HepG2 (cell line): ENCODE results near the gene KLF9. TPM values are rescaled to one million over a fixed set of nuclear protein-coding genes. Genes with fewer than 3 reads are reported as not detected.

Experiments
- ATAC-seq: fragments of 200-7000 bp; cut with Tn5 transposase; 3 replicates; pipeline ENCODE4 v1.9.1; 2020; ENCODE audit warnings: mild to moderate bottlenecking, moderate library complexity
- BruUV-seq: library from RNA; stranded (reverse); fragments of 400-500 nt; replicated peaks from 2 replicates; lab custom pipeline; 2021; lab: Mats Ljungman, UMichigan
- CTCF ChIA-PET: fragments of 300-600 bp; formaldehyde crosslinking; extraction: SDS; loops from one replicate; lab custom pipeline; 2021; ENCODE audit warnings: low total read pairs, inconsistent platforms, low intra/inter-chr PET ratio; lab: Yijun Ruan, JAX
- POLR2A ChIA-PET: fragments of 350-600 bp; sonication (Branson Sonifier 250); formaldehyde crosslinking; loops from one replicate; lab custom pipeline; 2020; ENCODE audit warnings: antibody characterized with exemption, inconsistent platforms; lab: Yijun Ruan, JAX
- DNase-seq: peaks from one replicate; pipeline ENCODE4 v3.0.0-alpha.2; 2015; ENCODE audit warnings: low spot score
- FAIRE-seq: peaks from 3 replicates; lab custom pipeline; 2011; peaks lifted over from hg19 to GRCh38; lab: Jason Lieb, UNC
- H2AFZ ChIP-seq: one replicate; pipeline ENCODE4 v1.6.1; 2011; ENCODE audit warnings: low read length, inconsistent platforms
- H3K27ac ChIP-seq: fragments of 300-600 bp; 3 replicates; pipeline ENCODE4 v1.8.0; 2011; ENCODE audit warnings: mixed run types, mild to moderate bottlenecking, mixed read lengths, low read length, inconsistent platforms; ENCODE audit not compliant: insufficient read depth; ENCODE audit errors: extremely low read length
- H3K27me3 ChIP-seq, 2 experiments: fragments of 200-600 bp in 1 of 2; 2 replicates in 1 of 2; 3 replicates in 1 of 2; pipeline versions ENCODE4 v1.6.0 to v1.8.0; 2011; ENCODE audit warnings: low read length in 2 of 2, mild to moderate bottlenecking in 2 of 2, moderate library complexity in 2 of 2, inconsistent platforms in 1 of 2; ENCODE audit not compliant: insufficient read depth in 2 of 2, control insufficient read depth in 1 of 2
- H3K36me3 ChIP-seq, 2 experiments: fragments of 200-600 bp in 1 of 2; replicated peaks in 1 of 2; 2 replicates in 1 of 2; 3 replicates in 1 of 2; pipeline versions ENCODE4 v1.5.1 to v1.8.0; 2011; ENCODE audit warnings: low read length in 2 of 2, inconsistent platforms in 1 of 2; ENCODE audit not compliant: insufficient read depth in 2 of 2, control insufficient read depth in 1 of 2
- H3K4me1 ChIP-seq: 2 replicates; pipeline ENCODE4 v1.5.1; 2012; ENCODE audit warnings: low read length, inconsistent platforms; ENCODE audit not compliant: insufficient read depth
- H3K4me2 ChIP-seq: 2 replicates; pipeline ENCODE4 v1.6.0; 2011; ENCODE audit warnings: low read depth, low read length, inconsistent platforms
- H3K4me3 ChIP-seq, 3 experiments: fragments of 200-600 bp in 1 of 3; sonication (generic), shearing (Covaris generic) in 1 of 3; replicated peaks in 1 of 3; 2 replicates each; pipeline ENCODE4 v1.5.1; 2011 to 2016; ENCODE audit warnings: low read length in 3 of 3, inconsistent platforms in 2 of 3, low read depth in 2 of 3, mild to moderate bottlenecking in 2 of 3, control low read depth in 1 of 3, mixed read lengths in 1 of 3; ENCODE audit not compliant: insufficient read depth in 1 of 3
- H3K79me2 ChIP-seq: one replicate; pipeline ENCODE4 v1.6.1; 2011; ENCODE audit warnings: low read length, inconsistent platforms; ENCODE audit not compliant: insufficient read depth
- H3K9ac ChIP-seq: 2 replicates; pipeline ENCODE4 v1.6.0; 2011; ENCODE audit warnings: mild to moderate bottlenecking, low read depth, low read length, inconsistent platforms; ENCODE audit not compliant: insufficient read depth
- H3K9me3 ChIP-seq: 2 replicates; pipeline ENCODE4 v1.5.1; 2012; ENCODE audit warnings: mild to moderate bottlenecking, low read length
- H4K20me1 ChIP-seq: 2 replicates; pipeline ENCODE4 v1.6.0; 2011; ENCODE audit warnings: inconsistent platforms, mild to moderate bottlenecking, low read length, moderate library complexity; ENCODE audit not compliant: insufficient read depth
- CBX2 ChIP-seq, 2 experiments: fragments of 200-600 bp in 1 of 2; sonication (generic); formaldehyde crosslinking in 1 of 2; IDR thresholded peaks; 2 replicates each; pipeline versions ENCODE4 v1.7.0 to v1.8.1; 2018 to 2022; ENCODE audit warnings: low read depth in 2 of 2, low read length in 1 of 2, mild to moderate bottlenecking in 1 of 2, missing genetic modification reagents in 1 of 2
- GFI1 ChIP-seq: sonication (generic); formaldehyde crosslinking; IDR thresholded peaks from 2 replicates; pipeline ENCODE4 v1.5.0; 2020; ENCODE audit warnings: missing genetic modification reagents, mild to moderate bottlenecking, borderline replicate concordance
- GLI4 ChIP-seq: sonication (generic); formaldehyde crosslinking; IDR thresholded peaks from 2 replicates; pipeline ENCODE4 v1.5.1; 2020; ENCODE audit warnings: missing genetic modification reagents, mild to moderate bottlenecking, moderate library complexity, borderline replicate concordance
- LCORL ChIP-seq, 2 experiments: fragments of 450-650 bp in 1 of 2; sonication (generic) in 1 of 2; formaldehyde crosslinking in 1 of 2; IDR thresholded peaks; 2 replicates each; pipeline versions ENCODE4 v1.5.0 to v1.6.1; 2017 to 2020; ENCODE audit warnings: antibody characterized with exemption in 1 of 2, missing genetic modification reagents in 1 of 2
- NFIC ChIP-seq: IDR thresholded peaks from 2 replicates; pipeline ENCODE4 v1.6.1; 2012; ENCODE audit warnings: mild to moderate bottlenecking, low read length, inconsistent platforms
- SALL2 ChIP-seq: sonication (generic); formaldehyde crosslinking; IDR thresholded peaks from 2 replicates; pipeline ENCODE4 v1.8.1; 2023; ENCODE audit warnings: mild to moderate bottlenecking, missing genetic modification reagents, inconsistent platforms
- ZBTB21 ChIP-seq: sonication (generic); formaldehyde crosslinking; IDR thresholded peaks from 2 replicates; pipeline ENCODE4 v1.4.0; 2020; ENCODE audit warnings: missing genetic modification reagents
- ZBTB7B ChIP-seq: sonication (generic); formaldehyde crosslinking; IDR thresholded peaks from 2 replicates; pipeline ENCODE4 v1.4.0; 2020; ENCODE audit warnings: missing genetic modification reagents
- ZBTB8A ChIP-seq: sonication (generic); formaldehyde crosslinking; IDR thresholded peaks from 2 replicates; pipeline ENCODE4 v1.4.0; 2020; ENCODE audit warnings: mild to moderate bottlenecking, low read depth, missing genetic modification reagents, borderline replicate concordance
- ZNF12 ChIP-seq: sonication (generic); formaldehyde crosslinking; IDR thresholded peaks from 2 replicates; pipeline ENCODE4 v1.5.0; 2020; ENCODE audit warnings: missing genetic modification reagents
- ZSCAN30 ChIP-seq: sonication (generic); formaldehyde crosslinking; IDR thresholded peaks from 2 replicates; pipeline ENCODE4 v1.5.0; 2020; ENCODE audit warnings: mild to moderate bottlenecking, missing genetic modification reagents
- WGBS: methylation state at CpG from one replicate; pipeline ENCODE4 v1.1.6; 2017; ENCODE audit warnings: low lambda C conversion rate; 5-methylcytosine and 5-hydroxymethylcytosine counted together
- in situ Hi-C: cut with HindIII; loops from 2 replicates; pipeline ENCODE4 v1.10.0; 2017; ENCODE audit warnings: low pct_unique_long_range_greater_than_20kb; ENCODE audit not compliant: extremely low pct_ligation_motif_present
- intact Hi-C: fragments of 100-400 bp; cut with micrococcal nuclease; formaldehyde crosslinking; loops from one replicate; pipeline ENCODE4 v1.10.0; 2022; ENCODE audit not compliant: unreplicated experiment
- polyA plus RNA-seq, 8 experiments: library from polyadenylated mRNA; depleted of rRNA in 3 of 8; stranded (reverse) in 7 of 8; unstranded in 1 of 8; fragments of >200 nt; fragmentation: Illumina TruSeq in 4 of 8; extraction: Trizol in 4 of 8; gene quantifications; 2 replicates each; pipeline versions ENCODE4 v1.2.1 to v1.2.3, GENCODE V29; 2011 to 2016; ENCODE audit warnings: low read depth in 4 of 8, missing spikeins in 1 of 8, mixed read lengths in 1 of 8; ENCODE audit not compliant: insufficient read depth in 1 of 8
- total RNA-seq, 5 experiments: library from RNA; depleted of rRNA; stranded (reverse); fragments of >200 nt; fragmentation: Illumina TruSeq; extraction: Trizol; gene quantifications; 2 replicates each; pipeline ENCODE4 v1.2.3, GENCODE V29; 2016; ENCODE audit warnings: low read depth in 1 of 5

The KLF9 gene
- total and polyA plus RNA-seq, 2 of the 13 experiments (the other 11 are each of a cell fraction or from before 2014, with no cell fraction given), result 5.7 to 7.2 TPM

DNA sequence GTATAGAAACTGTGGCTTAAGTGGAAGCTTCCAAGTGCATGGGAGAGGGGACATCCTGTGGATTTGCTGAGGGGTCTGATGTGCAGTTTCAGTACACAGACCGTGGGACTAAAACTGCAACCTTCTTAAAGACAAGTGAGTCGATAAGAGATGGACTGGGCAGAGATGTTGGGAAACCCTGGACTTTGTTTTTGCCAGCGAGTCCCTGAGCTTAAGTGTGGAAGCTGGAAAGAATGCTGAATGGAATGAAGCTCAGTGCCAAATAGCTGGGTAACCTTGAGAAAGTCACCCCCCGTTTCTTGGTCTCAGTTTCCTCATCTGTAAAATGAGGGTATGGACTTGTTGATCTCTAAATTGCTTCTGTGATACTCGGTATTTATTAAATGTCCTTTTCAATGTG, 37.3 kb upstream of the KLF9 start:
- BruUV-seq, result no TSS peak
- DNase-seq (no peak), FAIRE-seq (no peak), ATAC-seq (no peak)
- in situ Hi-C loops, result no loop called here
- Histone ChIP-seq H3K27ac (no peak overlapping the region), H2AFZ (no peak overlapping the region), H3K4me1 (peaks cover 12% of the 10 kb centered on the region; the same call in 1 of the 2 replicates), H3K4me3 (no peak overlapping the region), H3K79me2 (no peaks in the 10 kb centered on the region), H3K9ac (no peak overlapping the region), H3K27me3 (no peaks in the 10 kb centered on the region), H3K9me3 (no peaks in the 10 kb centered on the region), H3K36me3 (no peaks in the 10 kb centered on the region), H3K4me2 (no peak overlapping the region), H4K20me1 (no peaks in the 10 kb centered on the region)
- TF ChIP-seq ZNF12 (no peak), SALL2 (CRISPR knock-in tag) (no peak), NFIC (no peak), ZSCAN30 (CRISPR knock-in tag) (no peak), GFI1 (CRISPR knock-in tag) (no peak), ZBTB7B (CRISPR knock-in tag) (no peak), GLI4 (CRISPR knock-in tag) (no peak), ZBTB21 (CRISPR knock-in tag) (no peak), CBX2 (IDR thresholded peaks at IDR 0.05; ENCODE audit: low read depth, low read length) (no peak), CBX2 (CRISPR knock-in tag; IDR thresholded peaks at IDR 0.05; ENCODE audit: low read depth) (no peak), LCORL (IDR thresholded peaks at IDR 0.05) (no peak), LCORL (CRISPR knock-in tag; IDR thresholded peaks at IDR 0.05) (no peak), ZBTB8A (CRISPR knock-in tag) (no peak)
- 19% methylated on average over 5 of the region's 5 CpGs for WGBS
- ChIA-PET CTCF (no interaction called here), POLR2A (interaction anchor here (1.2 kb wide), 1 partner anchor 18 kb away, joined by 4 read pairs; no protein-coding TSS in a partner anchor)
- intact Hi-C loops, result no loop called here
